ENCODE results near the gene BLM.
"Not testable (repeated sequence)": the region's sequence is repeated elsewhere in the genome, so short reads cannot be mapped to it uniquely, and the experiment has no call there.

The BLM gene

DNA sequence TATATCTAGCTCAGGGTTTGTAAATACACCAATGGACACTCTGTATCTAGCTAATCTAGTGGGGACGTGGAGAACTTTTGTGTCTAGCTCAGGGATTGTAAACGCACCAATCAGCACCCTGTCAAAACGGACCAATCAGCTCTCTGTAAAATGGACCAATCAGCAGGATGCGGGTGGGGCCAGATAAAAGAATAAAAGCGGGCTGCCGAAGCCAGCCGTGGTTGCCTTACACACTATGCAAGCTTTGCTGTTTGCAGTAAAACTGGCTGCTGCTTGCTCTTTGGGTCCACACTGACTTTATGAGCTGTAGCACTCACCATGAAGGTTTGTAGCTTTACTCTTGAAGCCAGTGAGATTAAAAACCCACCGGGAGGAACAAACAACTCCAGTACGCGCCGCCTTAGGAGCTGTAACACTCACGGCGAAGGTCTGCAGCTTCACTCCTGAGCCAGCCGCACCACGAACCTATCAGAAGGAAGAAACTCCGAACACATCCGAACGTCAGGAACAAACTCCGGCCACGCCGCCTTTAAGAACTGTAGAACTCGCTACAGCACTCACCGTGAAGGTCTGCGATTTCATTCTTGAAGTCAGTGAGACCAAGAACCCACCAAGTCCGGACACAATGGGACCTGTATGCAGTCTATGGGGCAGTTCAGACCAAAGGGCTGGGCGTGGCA, 109.2 kb downstream of the BLM start:
- not testable (repeated sequence) for H3K4me1 ChIP-seq (ENCODE audit: insufficient read depth, low read length, poor library complexity, severe bottlenecking); H3K4me3 ChIP-seq (ENCODE audit: low read length, poor library complexity, severe bottlenecking); H3K9ac ChIP-seq (ENCODE audit: low read depth, low read length, poor library complexity, severe bottlenecking); H3K27me3 ChIP-seq (ENCODE audit: insufficient read depth, low read length, poor library complexity, severe bottlenecking); H2AFZ ChIP-seq (ENCODE audit: low read length); H3K79me2 ChIP-seq (ENCODE audit: insufficient read depth, low read length); H3F3A ChIP-seq (ENCODE audit: low read depth); H3K9me3 ChIP-seq (ENCODE audit: insufficient read depth, low read depth, low read length); H4K20me1 ChIP-seq (ENCODE audit: insufficient read depth, low read length, poor library complexity, severe bottlenecking); H3K4me2 ChIP-seq (ENCODE audit: low read depth, low read length, poor library complexity, severe bottlenecking); H3K36me3 ChIP-seq (ENCODE audit: insufficient read depth, low read length); H3K9me2 ChIP-seq (replicated peaks; ENCODE audit: low read depth, low read length)

DNA sequence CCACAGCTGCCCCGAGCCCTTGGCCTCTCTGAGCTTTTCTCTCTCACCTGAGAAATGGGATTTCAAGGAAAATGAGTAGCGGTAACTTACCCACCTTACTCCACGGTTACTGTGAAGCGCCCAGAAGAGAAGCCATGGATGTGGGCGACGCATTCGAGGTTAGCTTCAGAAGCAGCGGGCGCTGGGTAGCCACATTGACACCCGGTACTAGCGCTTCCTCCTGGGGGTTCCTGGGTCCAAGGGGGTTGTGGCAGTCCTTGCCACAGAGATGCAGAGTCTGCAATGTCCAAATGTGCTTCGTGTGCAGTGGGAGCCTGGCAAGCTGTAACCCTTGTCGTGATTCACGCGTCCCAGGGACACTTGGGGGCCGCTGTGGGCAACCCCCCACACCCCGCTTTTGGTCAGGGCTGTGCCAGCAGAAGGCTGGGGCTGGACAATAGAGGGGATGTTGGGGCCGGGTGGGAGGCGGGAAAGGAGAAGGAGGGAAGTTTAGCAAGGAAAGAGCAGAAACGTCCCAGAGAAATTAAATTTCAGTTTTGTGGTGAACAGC, 109.8 kb downstream of the BLM start:
- Histone ChIP-seq H3K27me3 (ENCODE audit: insufficient read depth, low read length, poor library complexity, severe bottlenecking) (no peaks in the 10 kb centered on the region), H3K9me2 (replicated peaks; ENCODE audit: low read depth, low read length) (no peaks in the 10 kb centered on the region), H3F3A (ENCODE audit: low read depth) (no peaks in the 10 kb centered on the region), H2AFZ (ENCODE audit: low read length) (no peak overlapping the region), H4K20me1 (ENCODE audit: insufficient read depth, low read length, poor library complexity, severe bottlenecking) (no peaks in the 10 kb centered on the region), H3K9me3 (ENCODE audit: insufficient read depth, low read depth, low read length) (no peaks in the 10 kb centered on the region), H3K4me2 (ENCODE audit: low read depth, low read length, poor library complexity, severe bottlenecking) (no peak overlapping the region), H3K9ac (ENCODE audit: low read depth, low read length, poor library complexity, severe bottlenecking) (no peak overlapping the region), H3K4me1 (ENCODE audit: insufficient read depth, low read length, poor library complexity, severe bottlenecking) (no peaks in the 10 kb centered on the region), H3K79me2 (ENCODE audit: insufficient read depth, low read length) (no peaks in the 10 kb centered on the region), H3K36me3 (ENCODE audit: insufficient read depth, low read length) (no peaks in the 10 kb centered on the region), H3K4me3 (ENCODE audit: low read length, poor library complexity, severe bottlenecking) (no peak overlapping the region)
- no peak for TF ChIP-seq EZH2phosphoT487 (IDR thresholded peaks at IDR 0.05; ENCODE audit: borderline replicate concordance)
- TF ChIP-seq, protein P1, sequence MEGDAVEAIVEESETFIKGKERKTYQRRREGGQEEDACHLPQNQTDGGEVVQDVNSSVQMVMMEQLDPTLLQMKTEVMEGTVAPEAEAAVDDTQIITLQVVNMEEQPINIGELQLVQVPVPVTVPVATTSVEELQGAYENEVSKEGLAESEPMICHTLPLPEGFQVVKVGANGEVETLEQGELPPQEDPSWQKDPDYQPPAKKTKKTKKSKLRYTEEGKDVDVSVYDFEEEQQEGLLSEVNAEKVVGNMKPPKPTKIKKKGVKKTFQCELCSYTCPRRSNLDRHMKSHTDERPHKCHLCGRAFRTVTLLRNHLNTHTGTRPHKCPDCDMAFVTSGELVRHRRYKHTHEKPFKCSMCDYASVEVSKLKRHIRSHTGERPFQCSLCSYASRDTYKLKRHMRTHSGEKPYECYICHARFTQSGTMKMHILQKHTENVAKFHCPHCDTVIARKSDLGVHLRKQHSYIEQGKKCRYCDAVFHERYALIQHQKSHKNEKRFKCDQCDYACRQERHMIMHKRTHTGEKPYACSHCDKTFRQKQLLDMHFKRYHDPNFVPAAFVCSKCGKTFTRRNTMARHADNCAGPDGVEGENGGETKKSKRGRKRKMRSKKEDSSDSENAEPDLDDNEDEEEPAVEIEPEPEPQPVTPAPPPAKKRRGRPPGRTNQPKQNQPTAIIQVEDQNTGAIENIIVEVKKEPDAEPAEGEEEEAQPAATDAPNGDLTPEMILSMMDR (conservative IDR thresholded peaks at IDR 0.05; ENCODE audit: low read length), result no peak

- Histone ChIP-seq H3F3A (ENCODE audit: low read depth) (no peaks in the 10 kb centered on the region), H3K9ac (ENCODE audit: low read depth, low read length, poor library complexity, severe bottlenecking) (no peak overlapping the region), H3K9me3 (ENCODE audit: insufficient read depth, low read depth, low read length) (no peaks in the 10 kb centered on the region), H3K27me3 (ENCODE audit: insufficient read depth, low read length, poor library complexity, severe bottlenecking) (no peaks in the 10 kb centered on the region), H2AFZ (ENCODE audit: low read length) (no peak overlapping the region), H3K4me2 (ENCODE audit: low read depth, low read length, poor library complexity, severe bottlenecking) (no peak overlapping the region), H3K4me3 (ENCODE audit: low read length, poor library complexity, severe bottlenecking) (no peak overlapping the region), H3K79me2 (ENCODE audit: insufficient read depth, low read length) (no peaks in the 10 kb centered on the region), H3K36me3 (ENCODE audit: insufficient read depth, low read length) (no peaks in the 10 kb centered on the region), H3K9me2 (replicated peaks; ENCODE audit: low read depth, low read length) (no peaks in the 10 kb centered on the region), H3K4me1 (ENCODE audit: insufficient read depth, low read length, poor library complexity, severe bottlenecking) (no peaks in the 10 kb centered on the region), H4K20me1 (ENCODE audit: insufficient read depth, low read length, poor library complexity, severe bottlenecking) (no peaks in the 10 kb centered on the region)
- no peak for TF ChIP-seq EZH2phosphoT487 (IDR thresholded peaks at IDR 0.05; ENCODE audit: borderline replicate concordance)
- TF ChIP-seq, protein P1 (conservative IDR thresholded peaks at IDR 0.05; ENCODE audit: low read length), result no peak
Measured at GRCh38 chr15:90828111-90828510, 111.0 kb downstream of the BLM start.

GRCh38 chr15:90829126-90829525, 112.0 kb downstream of the BLM start:
- H3K4me1 ChIP-seq (ENCODE audit: insufficient read depth, low read length, poor library complexity, severe bottlenecking), result no peaks in the 10 kb centered on the region
- TF ChIP-seq, protein P1 (conservative IDR thresholded peaks at IDR 0.05; ENCODE audit: low read length), result no peak
- TF ChIP-seq EZH2phosphoT487 (IDR thresholded peaks at IDR 0.05; ENCODE audit: borderline replicate concordance), result no peak
- no peaks in the 10 kb centered on the region for H3K27me3 ChIP-seq (ENCODE audit: insufficient read depth, low read length, poor library complexity, severe bottlenecking)
- H4K20me1 ChIP-seq (ENCODE audit: insufficient read depth, low read length, poor library complexity, severe bottlenecking), result no peaks in the 10 kb centered on the region
- no peak overlapping the region for H3K9ac ChIP-seq (ENCODE audit: low read depth, low read length, poor library complexity, severe bottlenecking)
- no peak overlapping the region for H2AFZ ChIP-seq (ENCODE audit: low read length)
- H3K9me2 ChIP-seq (replicated peaks; ENCODE audit: low read depth, low read length), result no peaks in the 10 kb centered on the region
- H3K79me2 ChIP-seq (ENCODE audit: insufficient read depth, low read length), result no peaks in the 10 kb centered on the region
- H3K4me3 ChIP-seq (ENCODE audit: low read length, poor library complexity, severe bottlenecking), result no peak overlapping the region
- no peak overlapping the region for H3K4me2 ChIP-seq (ENCODE audit: low read depth, low read length, poor library complexity, severe bottlenecking)
- H3K9me3 ChIP-seq (ENCODE audit: insufficient read depth, low read depth, low read length), result no peaks in the 10 kb centered on the region
- H3F3A ChIP-seq (ENCODE audit: low read depth), result no peaks in the 10 kb centered on the region
- H3K36me3 ChIP-seq (ENCODE audit: insufficient read depth, low read length), result no peaks in the 10 kb centered on the region
